Activated CD4-positive, CD25-positive, alpha-beta regulatory T cell treated with anti-CD3 and anti-CD28 coated beads, Interleukin-2, amount 50 U/mL, for 24 hours (primary cell): ENCODE data around the gene TMEM220.
"Not testable (repeated sequence)": the region's sequence is repeated elsewhere in the genome, so short reads cannot be mapped to it uniquely, and the experiment has no call there.

Source experiments
- ATAC-seq, 2 donors: fragments of 150-1000 bp; cut with Tn5 transposase; one replicate each; pipeline ENCODE4 v1.10.0; 2021; ENCODE audit warnings: mild to moderate bottlenecking in 1 of 2, moderate library complexity in 1 of 2

The TMEM220 gene

GRCh38 chr17:10727192-10727591 is 2.6 kb downstream of the TMEM220 start:
- ATAC-seq: peak; percentile 69 to 74

GRCh38 chr17:10726196-10726595 is 3.6 kb downstream of the TMEM220 start:
- no peak for ATAC-seq

- ATAC-seq: no peak
These were observed 4.6 kb downstream of the TMEM220 start for GRCh38 chr17:10725262-10725661.

- ATAC-seq: no peak
These were observed 5.2 kb downstream of the TMEM220 start for GRCh38 chr17:10724546-10725195.

- ATAC-seq: no peak
These were observed 11.3 kb downstream of the TMEM220 start for GRCh38 chr17:10718547-10718946.

- ATAC-seq: no peak
These were observed 13.6 kb downstream of the TMEM220 start for GRCh38 chr17:10716218-10716617.

- ATAC-seq: no peak
These were observed 16.5 kb downstream of the TMEM220 start for GRCh38 chr17:10713318-10713717.

- ATAC-seq: no peak
These were observed 24.1 kb downstream of the TMEM220 start for GRCh38 chr17:10705727-10706126.

GRCh38 chr17:10702574-10702973 is 27.2 kb downstream of the TMEM220 start:
- ATAC-seq: no peak

- no peak for ATAC-seq
These were observed 30.0 kb downstream of the TMEM220 start for GRCh38 chr17:10699856-10700255.

- ATAC-seq: no peak
These were observed 31.6 kb downstream of the TMEM220 start for GRCh38 chr17:10698096-10698818.

GRCh38 chr17:10697092-10698081 is 32.4 kb downstream of the TMEM220 start, which contains the start of the genes ADPRM and SCO1:
Gene ADPRM (plus strand): TSS chr17:10697594. CDS start chr17:10704927, 7,333 bp downstream.
Gene SCO1 (minus strand): TSS chr17:10697533. CDS start chr17:10697507, 26 bp downstream.
- ATAC-seq: peak; percentile 98

- ATAC-seq: not testable (repeated sequence)
These were observed 33.9 kb downstream of the TMEM220 start for GRCh38 chr17:10695875-10696407.

GRCh38 chr17:10687499-10687898 is 42.3 kb downstream of the TMEM220 start:
- no peak for ATAC-seq

- ATAC-seq: no peak
These were observed 46.0 kb downstream of the TMEM220 start for GRCh38 chr17:10683853-10684252.

GRCh38 chr17:10681866-10682446 is 47.9 kb downstream of the TMEM220 start:
- ATAC-seq: no peak

- no peak for ATAC-seq
These were observed 55.1 kb downstream of the TMEM220 start for GRCh38 chr17:10674704-10675103.

GRCh38 chr17:10673312-10673711 is 56.5 kb downstream of the TMEM220 start:
- no peak for ATAC-seq

GRCh38 chr17:10668775-10669174 is 61.0 kb downstream of the TMEM220 start:
- no peak for ATAC-seq

- ATAC-seq: no peak
These were observed 62.9 kb downstream of the TMEM220 start for GRCh38 chr17:10666906-10667305.

GRCh38 chr17:10664571-10664970 is 65.3 kb downstream of the TMEM220 start:
- no peak for ATAC-seq
